ENCODE measurements around the gene ZNF611. TPM values are rescaled to one million over a fixed set of nuclear protein-coding genes. Genes with fewer than 3 reads are reported as not detected.

The ZNF611 gene
- total and polyA plus RNA-seq, 2 of the 13 experiments (the other 11 are each of a cell fraction or from before 2014, with no cell fraction given): 2.7 to 4.1 TPM

DNA sequence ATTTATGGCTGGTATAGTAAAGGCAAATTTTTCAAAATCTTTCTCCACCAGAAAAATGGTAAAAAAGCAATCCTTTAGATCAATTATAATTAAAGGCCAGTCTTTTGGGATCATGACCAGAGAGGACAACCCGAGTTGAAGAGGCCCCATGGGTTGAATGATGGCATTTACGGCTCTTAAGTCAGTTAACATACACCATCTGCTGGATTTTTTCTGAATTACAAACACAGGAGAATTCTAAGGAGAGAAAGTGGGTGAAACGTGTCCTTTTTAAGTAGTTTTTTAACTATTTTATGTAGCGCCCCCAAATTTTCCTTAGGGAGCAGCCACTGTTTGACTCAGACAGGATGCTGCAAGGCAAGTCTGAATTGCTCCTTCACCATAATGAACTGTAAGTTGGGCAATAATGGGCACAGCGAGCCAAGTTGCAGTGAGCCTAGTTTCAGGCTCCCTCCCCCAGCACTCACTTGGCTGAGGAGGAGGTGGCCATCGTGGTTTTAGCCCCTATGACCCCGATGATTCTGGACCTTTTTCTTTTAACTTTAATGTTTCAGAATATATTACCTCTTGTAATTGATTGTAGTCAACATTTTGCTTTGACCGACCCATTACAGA, 13.6 kb upstream of the ZNF611 start:
- no peak overlapping the region for H3K27ac ChIP-seq (ENCODE audit: extremely low read length, insufficient read depth, low read length)
- H2AFZ ChIP-seq (ENCODE audit: low read length): no peak overlapping the region
- H4K20me1 ChIP-seq (ENCODE audit: insufficient read depth, low read length): no peaks in the 10 kb centered on the region
- no TSS peak for BruUV-seq (replicated peaks)
- ChIA-PET CTCF (ENCODE audit: low intra/inter-chr PET ratio, low total read pairs) (interaction anchor here (0.6 to 1.6 kb wide), 2 partner anchors 14 to 500 kb away, joined by 3 to 4 read pairs; partner anchors contain the start of gene ZNF611), POLR2A (no interaction called here)
- H3K9me3 ChIP-seq (ENCODE audit: low read length): peaks cover 16% of the 10 kb centered on the region; the same call in 1 of the 2 replicates
- intact Hi-C loops (cut with micrococcal nuclease; ENCODE audit: unreplicated experiment) (loop anchor here (10.0 kb wide), 1 partner anchor 424 kb away; no protein-coding TSS in a partner anchor), in situ Hi-C loops (cut with HindIII; ENCODE audit: extremely low pct_ligation_motif_present, low pct_unique_long_range_greater_than_20kb) (no loop called here)
- peaks cover 21% of the 10 kb centered on the region; the same call in 1 of the 2 replicates for H3K4me1 ChIP-seq (ENCODE audit: insufficient read depth, low read length)
- FAIRE-seq (no peak), DNase-seq (ENCODE audit: low spot score) (peak; percentile 35), ATAC-seq (no peak)
- no peaks in the 10 kb centered on the region for H3K36me3 ChIP-seq (replicated peaks in 1 of 2; ENCODE audit: control insufficient read depth in 1 of 2, insufficient read depth in 2 of 2, low read length in 2 of 2)
- peak overlapping the region; percentile 65 for H3K4me2 ChIP-seq (ENCODE audit: low read depth, low read length)
- no peaks in the 10 kb centered on the region for H3K27me3 ChIP-seq (ENCODE audit: control insufficient read depth in 1 of 2, insufficient read depth in 2 of 2, low read length in 2 of 2)
- no peaks in the 10 kb centered on the region for H3K79me2 ChIP-seq (ENCODE audit: insufficient read depth, low read length)
- H3K4me3 ChIP-seq (replicated peaks in 1 of 3; ENCODE audit: insufficient read depth in 1 of 3, low read depth in 2 of 3, low read length in 3 of 3): peak overlapping the region in 2 of 3 experiments; percentile 21 to 40; a peak in 3 of 6 replicates
- WGBS (ENCODE audit: low lambda C conversion rate): 12% methylated on average over 8 of the region's 8 CpGs
- H3K9ac ChIP-seq (ENCODE audit: insufficient read depth, low read depth, low read length): no peak overlapping the region
- no peak for TF ChIP-seq FOXC1 (CRISPR knock-in tag; IDR thresholded peaks at IDR 0.05; ENCODE audit: borderline replicate concordance)
- TF ChIP-seq ZSCAN20 (CRISPR knock-in tag; IDR thresholded peaks at IDR 0.05; ENCODE audit: borderline replicate concordance): no peak
- TF ChIP-seq TGIF2 (CRISPR knock-in tag; IDR thresholded peaks at IDR 0.05): no peak
- TF ChIP-seq SUZ12 (IDR thresholded peaks at IDR 0.05; ENCODE audit: low read depth, low read length): no peak
- TF ChIP-seq, protein P1, sequence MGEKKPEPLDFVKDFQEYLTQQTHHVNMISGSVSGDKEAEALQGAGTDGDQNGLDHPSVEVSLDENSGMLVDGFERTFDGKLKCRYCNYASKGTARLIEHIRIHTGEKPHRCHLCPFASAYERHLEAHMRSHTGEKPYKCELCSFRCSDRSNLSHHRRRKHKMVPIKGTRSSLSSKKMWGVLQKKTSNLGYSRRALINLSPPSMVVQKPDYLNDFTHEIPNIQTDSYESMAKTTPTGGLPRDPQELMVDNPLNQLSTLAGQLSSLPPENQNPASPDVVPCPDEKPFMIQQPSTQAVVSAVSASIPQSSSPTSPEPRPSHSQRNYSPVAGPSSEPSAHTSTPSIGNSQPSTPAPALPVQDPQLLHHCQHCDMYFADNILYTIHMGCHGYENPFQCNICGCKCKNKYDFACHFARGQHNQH (CRISPR knock-in tag; IDR thresholded peaks at IDR 0.05): no peak
- TF ChIP-seq, protein P2, sequence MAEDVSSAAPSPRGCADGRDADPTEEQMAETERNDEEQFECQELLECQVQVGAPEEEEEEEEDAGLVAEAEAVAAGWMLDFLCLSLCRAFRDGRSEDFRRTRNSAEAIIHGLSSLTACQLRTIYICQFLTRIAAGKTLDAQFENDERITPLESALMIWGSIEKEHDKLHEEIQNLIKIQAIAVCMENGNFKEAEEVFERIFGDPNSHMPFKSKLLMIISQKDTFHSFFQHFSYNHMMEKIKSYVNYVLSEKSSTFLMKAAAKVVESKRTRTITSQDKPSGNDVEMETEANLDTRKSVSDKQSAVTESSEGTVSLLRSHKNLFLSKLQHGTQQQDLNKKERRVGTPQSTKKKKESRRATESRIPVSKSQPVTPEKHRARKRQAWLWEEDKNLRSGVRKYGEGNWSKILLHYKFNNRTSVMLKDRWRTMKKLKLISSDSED (CRISPR knock-in tag; IDR thresholded peaks at IDR 0.05): no peak
- TF ChIP-seq ZNF761 (CRISPR knock-in tag; conservative IDR thresholded peaks at IDR 0.05): no peak
- TF ChIP-seq FOXJ3 (CRISPR knock-in tag; IDR thresholded peaks at IDR 0.05; ENCODE audit: borderline replicate concordance): no peak
- no peak for TF ChIP-seq ZNF788 (CRISPR knock-in tag; IDR thresholded peaks at IDR 0.05; ENCODE audit: borderline replicate concordance)
- TF ChIP-seq, protein P3, sequence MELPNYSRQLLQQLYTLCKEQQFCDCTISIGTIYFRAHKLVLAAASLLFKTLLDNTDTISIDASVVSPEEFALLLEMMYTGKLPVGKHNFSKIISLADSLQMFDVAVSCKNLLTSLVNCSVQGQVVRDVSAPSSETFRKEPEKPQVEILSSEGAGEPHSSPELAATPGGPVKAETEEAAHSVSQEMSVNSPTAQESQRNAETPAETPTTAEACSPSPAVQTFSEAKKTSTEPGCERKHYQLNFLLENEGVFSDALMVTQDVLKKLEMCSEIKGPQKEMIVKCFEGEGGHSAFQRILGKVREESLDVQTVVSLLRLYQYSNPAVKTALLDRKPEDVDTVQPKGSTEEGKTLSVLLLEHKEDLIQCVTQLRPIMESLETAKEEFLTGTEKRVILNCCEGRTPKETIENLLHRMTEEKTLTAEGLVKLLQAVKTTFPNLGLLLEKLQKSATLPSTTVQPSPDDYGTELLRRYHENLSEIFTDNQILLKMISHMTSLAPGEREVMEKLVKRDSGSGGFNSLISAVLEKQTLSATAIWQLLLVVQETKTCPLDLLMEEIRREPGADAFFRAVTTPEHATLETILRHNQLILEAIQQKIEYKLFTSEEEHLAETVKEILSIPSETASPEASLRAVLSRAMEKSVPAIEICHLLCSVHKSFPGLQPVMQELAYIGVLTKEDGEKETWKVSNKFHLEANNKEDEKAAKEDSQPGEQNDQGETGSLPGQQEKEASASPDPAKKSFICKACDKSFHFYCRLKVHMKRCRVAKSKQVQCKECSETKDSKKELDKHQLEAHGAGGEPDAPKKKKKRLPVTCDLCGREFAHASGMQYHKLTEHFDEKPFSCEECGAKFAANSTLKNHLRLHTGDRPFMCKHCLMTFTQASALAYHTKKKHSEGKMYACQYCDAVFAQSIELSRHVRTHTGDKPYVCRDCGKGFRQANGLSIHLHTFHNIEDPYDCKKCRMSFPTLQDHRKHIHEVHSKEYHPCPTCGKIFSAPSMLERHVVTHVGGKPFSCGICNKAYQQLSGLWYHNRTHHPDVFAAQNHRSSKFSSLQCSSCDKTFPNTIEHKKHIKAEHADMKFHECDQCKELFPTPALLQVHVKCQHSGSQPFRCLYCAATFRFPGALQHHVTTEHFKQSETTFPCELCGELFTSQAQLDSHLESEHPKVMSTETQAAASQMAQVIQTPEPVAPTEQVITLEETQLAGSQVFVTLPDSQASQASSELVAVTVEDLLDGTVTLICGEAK (IDR thresholded peaks at IDR 0.05): no peak
- TF ChIP-seq, protein P3 (CRISPR knock-in tag; IDR thresholded peaks at IDR 0.05): no peak
- TF ChIP-seq STAG1 (CRISPR knock-in tag; IDR thresholded peaks at IDR 0.05): peak; percentile 55
- no peak for TF ChIP-seq NFKBIZ (CRISPR knock-in tag; IDR thresholded peaks at IDR 0.05)

Measured in HepG2 (cell line).